GM19238 (cell line): ENCODE data around the gene ZNF837.
"Not testable (repeated sequence)": the region's sequence is repeated elsewhere in the genome, so short reads cannot be mapped to it uniquely, and the experiment has no call there.

Source experiments
- DNase-seq: peaks from one replicate; pipeline ENCODE4 v3.0.0; 2011; ENCODE audit warnings: low spot score; ENCODE audit not compliant: insufficient read length

Gene ZNF837

DNA sequence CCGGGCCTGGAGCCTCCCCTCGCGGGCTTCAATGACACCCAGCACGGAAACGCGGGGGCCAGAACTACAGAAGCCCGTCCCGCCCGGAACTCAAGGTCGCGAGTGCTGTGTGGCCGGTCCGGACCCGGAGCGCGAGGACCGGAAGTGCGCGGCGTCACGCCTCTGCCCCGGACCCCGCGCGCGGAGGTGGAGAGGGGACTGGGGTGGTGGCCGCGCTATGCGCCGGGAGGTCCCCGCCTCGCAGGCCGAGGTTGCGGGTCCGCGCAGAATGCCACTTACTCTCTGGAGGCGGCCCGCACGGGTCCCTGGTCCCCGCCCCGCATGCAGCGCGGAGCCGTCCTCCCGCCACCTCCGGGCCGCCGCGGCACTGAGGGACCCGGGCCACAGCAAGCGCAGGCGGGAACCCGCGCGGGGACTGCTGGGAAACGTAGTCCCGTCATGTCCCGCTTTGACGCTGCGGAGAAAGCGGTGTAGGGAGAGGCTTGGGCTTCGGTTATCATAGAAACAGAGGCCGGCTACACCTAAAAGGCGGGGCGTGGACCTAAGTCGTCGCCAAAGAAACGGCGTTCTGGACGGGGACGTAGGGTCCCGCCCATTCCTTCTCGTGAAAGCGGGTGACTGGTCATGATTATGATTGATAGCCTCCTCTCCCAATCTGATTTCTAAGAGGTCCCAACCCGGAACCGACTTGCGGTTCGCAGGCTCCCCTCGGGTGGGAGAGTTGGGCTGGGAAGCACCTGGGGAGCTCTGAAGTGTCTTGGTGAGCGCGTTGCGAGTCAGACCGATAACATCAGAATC is at the start of gene ZNF837:
ZNF837 (minus strand) TSS at position 369 of the 798 bp plus-strand sequence. CDS start 11,698 bp downstream, outside the sequence.
- peak; percentile 95 for DNase-seq

DNA sequence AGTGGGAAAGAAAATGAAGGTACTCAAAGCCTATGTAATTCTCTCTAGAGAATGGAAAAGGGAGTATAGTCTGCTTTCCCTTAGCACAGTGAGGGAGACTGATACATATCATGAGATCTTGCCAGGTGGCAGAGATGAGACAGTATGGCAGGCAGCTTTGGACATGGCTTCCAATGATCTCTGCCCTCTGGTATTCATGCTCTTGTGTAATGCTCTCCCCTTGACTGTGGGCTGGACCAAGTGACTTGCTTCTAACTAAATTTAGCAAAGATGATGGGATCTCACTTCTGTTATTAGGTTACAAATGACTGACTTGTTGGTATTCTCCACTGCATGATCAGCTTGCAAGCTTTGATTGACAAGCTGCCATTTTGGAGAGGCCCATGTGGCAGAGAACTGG is 48.9 kb upstream of the ZNF837 start:
- DNase-seq: no peak

DNA sequence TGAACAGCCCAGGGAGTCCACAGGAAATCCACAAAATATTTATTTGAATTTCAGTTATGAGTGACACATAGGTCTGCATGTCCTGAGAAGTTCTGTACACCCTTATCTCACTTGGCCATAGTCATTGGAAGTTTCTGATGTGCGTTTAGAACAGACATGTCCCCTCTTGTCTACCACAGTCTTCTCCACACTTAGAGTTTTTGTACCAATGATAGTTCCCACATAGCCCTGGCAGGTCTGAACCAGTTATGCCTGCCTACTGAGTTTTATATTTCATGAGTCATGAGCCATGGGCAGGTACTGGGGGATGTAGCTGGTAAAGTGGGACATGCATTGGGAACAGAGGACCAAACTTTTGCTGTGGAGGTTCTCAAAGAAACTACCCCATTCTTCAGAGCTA is 47.8 kb upstream of the ZNF837 start:
- no peak for DNase-seq

DNA sequence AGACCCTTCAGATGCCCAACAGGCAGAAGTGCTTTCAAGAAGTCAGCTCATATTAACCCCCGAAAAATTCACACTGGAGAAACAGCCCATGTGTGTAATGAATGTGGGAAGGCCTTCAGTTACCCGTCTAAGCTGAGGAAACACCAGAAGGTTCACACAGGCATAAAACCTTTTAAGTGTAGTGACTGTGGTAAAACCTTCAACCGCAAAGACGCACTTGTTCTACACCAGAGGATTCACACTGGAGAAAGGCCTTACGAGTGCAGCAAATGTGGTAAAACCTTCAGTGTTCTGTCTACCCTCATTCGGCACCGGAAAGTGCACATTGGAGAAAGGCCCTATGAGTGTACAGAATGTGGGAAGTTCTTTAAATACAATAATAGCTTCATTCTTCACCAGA is 36.2 kb upstream of the ZNF837 start:
- no peak for DNase-seq

DNA sequence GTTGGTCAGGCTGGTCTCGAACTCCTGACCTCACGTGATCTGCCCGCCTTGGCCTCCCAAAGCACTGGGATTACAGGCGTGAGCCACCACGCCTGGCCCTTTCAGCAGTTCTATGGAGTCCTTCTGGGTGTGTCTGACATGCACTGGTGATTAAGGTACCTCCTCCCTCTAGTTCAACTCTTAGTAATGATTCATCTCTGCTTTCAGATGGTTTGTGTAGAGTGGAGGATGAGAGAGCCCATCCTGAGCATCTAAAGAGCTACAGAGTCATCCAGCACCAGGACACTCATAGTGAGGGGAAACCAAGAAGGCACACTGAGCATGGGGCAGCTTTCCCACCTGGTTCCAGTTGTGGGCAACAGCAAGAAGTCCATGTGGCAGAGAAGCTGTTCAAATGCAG is 35.8 kb upstream of the ZNF837 start:
- DNase-seq: no peak

DNA sequence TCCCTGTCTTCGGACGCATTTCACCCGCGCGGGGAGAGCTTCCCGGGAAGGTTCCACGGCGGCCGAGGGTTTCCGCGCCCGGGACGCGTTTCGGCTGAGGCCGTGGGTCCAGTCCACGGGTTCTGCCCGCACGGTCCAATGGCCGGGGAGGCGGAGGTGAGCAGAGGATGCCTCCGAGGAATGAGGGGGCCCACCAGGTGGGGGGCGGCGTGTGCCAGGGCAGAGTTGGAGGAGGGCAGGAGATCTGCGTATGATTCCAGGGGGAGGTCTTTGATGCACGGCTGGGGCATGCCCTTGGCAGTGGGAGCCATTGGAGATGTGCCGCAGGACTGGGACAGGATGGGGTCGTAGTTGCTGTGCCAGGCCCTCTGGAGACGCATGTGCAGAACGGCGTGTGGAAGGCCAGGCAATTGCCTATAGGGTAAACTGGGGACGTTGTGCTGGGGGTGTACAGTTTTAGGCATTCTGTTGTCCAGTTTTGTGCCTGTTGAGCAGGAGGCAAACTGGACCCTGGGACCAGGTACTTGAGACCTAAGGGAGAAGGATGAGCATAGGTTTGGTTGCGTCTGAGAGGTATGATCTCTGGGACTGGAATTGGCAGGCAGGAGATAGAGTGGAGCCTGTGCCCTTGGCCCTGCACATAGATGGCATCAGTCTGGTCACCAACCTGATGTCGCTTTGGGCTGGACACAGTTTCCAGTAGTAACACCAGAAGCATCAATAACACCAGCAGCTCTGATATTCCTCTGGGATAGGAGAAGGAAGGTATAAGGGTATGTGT is 28.4 kb upstream of the ZNF837 start:
- no peak for DNase-seq

DNA sequence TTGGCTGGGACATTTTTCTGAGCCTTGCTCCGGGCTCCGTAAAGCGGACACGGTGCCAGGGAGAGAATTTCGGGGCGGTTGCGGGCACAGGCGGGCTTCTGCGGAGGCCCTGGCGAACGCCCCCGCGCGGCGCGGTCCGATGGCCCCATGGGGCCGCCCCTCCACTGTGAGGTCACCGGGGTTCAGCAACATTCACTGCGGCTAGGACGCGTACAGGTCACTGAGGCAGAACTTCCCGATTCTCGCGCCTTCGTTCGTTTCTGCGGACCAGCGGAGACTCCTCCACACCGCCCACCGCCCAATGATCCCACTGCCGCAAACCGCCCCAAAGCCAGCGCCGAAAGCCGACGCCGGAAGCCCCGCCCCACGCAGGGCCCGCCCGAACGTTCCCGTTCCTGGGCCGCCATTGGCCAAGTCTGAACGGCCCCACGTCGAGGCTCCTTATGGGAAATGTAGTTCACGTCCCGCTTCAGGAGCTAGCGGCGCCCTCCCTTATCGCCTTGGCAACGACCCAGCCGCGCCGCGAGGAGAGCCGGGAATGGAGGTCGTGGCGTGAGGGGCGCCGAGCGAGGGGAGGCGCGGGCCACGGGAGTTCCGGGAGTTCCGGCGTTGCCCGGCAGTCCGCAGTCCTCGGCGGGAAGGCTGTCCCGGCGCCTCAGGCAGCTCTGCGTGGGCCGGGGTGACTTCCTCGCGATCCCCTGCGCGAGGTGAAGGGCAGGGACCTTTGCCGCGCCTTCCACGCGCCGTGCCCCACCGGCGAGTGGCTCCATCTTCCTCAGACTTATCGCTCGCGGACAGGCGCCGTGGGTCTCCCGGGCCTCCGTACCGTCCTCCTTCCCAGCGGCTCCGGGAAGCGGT is 27.6 kb upstream of the ZNF837 start, which contains the start of gene ZNF584:
ZNF584 (plus strand) TSS at position 498 of the 858 bp plus-strand sequence. CDS start 499 bp downstream, outside the sequence.
- DNase-seq: peak; percentile 95

DNA sequence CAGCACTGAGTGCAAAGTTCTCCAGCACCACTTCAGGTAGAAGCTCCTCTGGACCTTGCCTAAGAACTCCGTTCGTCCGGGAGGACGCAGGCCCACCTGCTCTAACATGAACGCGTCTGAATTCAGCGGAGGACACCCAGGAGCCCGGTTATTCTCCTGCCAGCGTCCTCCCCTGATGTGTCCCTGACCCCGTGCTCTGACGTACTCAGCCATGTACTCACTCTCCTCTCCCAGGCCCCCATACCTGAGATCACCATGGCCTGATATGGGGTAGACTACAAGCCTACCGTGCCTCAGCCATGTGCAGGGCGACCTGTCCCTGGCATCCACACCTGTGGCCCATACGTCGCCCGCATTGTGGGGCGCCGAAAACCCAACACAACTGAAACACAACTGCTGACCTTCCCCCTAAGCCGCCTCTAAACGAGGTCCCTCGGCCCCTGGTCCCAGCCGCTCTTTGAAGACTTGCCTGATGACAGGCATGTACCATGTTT is 26.9 kb upstream of the ZNF837 start:
- no peak for DNase-seq

DNA sequence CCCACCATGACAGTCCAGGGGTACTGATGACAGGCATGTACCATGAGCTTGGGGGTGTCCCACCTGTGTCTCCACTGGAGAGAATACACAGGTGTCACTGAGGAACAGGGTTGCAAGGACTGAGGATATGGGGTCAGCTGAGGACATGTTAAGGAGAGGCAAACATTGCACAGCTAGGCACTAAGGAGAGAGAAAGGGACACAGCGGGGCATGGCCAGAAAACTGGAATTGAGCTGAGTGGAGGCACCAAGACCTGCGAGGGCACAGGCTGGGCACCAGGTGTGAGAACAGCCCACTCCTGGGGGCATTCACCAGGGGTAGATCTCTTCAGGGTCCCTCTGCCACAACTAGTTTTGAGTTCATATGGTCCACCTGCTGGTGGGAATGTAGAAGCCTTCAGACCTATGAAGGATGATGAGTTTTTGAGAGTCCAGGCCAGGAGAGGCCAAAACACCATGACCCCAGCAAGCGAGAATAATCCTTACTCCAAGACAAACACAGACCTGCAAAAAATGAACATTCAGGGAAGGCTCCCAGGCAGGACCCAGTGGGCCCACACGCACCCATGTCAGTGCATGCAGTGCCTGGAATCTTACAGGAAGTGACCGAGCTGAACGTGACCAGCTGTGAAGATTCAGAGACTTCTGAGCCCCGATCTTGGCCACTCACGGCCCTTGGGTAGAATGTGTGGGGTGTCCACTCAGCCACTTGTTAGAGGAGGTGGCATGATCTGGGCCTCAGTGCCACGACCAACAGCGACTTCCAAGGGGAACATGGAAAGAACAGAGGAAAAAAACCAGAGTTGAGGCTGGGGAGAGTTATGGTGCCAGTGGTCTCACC is 26.2 kb upstream of the ZNF837 start:
- no peak for DNase-seq

DNA sequence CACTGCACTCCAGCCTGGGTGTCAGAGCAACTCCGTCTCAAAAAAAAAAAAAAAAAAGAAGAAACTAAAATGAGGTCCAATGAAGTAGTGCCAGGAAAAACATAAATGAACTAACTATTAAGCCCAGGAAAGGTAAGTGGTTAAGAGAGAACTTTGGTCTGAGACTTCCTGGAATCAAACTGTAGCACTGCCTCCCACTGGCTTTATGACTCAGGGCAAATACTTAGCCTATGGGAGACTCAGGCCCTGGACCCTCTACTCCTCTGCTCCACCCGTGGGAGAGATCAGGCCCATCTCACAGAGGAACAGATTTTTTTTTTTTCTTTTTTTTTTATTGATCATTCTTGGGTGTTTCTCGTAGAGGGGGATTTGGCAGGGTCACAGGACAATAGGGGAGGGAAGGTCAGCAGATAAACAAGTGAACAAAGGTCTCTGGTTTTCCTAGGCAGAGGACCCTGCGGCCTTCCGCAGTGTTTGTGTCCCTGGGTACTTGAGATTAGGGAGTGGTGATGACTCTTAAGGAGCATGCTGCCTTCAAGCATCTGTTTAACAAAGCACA is 23.2 kb upstream of the ZNF837 start:
- not testable (repeated sequence) for DNase-seq

DNA sequence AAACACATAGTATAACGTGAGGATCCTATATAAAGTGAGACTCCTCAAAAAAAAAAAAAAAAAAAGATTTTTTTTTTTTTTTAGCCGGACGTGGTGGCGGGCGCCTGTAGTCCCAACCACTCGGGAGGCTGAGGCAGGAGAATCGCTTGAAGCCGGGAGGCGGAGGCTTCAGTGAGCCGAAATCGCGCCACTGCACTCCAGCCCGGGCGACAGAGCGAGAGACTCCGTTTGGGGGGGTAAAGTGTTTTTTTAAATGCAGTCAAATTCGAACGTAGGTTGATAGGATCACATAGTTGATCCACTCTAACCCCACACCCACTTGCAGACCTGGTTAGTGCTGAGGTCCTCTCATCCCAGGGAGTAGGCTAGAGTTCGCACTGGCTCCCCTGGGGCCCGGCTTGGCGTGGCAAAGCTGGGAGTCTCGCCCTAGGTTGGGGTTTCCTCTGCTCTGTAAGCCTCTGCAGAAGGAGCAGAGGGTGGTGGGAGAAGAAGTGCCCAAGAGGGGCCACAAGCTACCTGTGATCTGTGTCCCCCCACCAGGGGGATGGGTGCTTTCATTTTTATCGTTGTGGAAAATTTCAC is 21.1 kb upstream of the ZNF837 start:
- DNase-seq: no peak

DNA sequence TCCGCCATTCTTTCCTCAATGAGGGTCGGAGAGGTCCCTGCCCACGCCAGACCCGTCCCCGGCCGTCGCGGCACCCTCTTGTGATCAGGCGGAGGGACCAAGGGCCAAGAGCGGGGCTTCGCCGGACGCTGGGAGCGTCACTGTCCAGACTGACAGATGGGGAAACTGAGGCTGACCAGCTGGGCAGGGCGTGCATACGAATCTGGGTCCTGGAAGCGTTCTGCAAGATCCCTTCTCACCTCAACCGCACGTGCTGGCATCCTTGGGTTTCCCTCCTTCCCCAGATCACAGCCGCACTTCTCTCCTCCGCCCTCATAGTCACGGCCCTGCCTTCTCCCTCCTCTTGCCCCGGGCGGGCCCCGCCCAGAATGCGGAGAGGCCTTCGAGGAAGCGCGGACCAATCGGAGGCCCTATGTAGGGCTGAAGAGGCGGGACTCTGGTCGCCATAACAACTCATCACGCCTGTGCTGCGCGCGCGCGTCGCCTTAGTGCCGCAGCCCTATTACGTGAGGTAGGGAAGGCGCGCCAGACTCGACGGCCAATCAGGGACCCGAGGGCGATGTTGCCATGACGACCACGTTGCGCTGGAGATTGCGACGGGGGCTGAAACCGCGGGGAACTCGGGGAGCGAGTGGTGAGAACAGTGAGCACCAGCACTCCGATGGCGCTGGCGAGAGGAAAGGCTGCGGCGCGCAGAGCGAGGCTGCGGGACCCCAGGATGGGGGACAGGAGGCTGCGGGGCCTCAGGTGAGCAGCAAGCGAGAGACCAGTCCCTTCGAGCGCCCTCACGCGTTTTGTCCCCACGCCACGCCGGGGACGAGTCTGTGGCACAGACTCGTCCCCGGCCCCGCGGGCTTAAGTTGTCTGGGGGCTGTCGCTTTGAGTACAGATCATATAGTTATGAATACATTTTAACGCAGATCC is 20.3 kb upstream of the ZNF837 start:
- peak; percentile 100 for DNase-seq

DNA sequence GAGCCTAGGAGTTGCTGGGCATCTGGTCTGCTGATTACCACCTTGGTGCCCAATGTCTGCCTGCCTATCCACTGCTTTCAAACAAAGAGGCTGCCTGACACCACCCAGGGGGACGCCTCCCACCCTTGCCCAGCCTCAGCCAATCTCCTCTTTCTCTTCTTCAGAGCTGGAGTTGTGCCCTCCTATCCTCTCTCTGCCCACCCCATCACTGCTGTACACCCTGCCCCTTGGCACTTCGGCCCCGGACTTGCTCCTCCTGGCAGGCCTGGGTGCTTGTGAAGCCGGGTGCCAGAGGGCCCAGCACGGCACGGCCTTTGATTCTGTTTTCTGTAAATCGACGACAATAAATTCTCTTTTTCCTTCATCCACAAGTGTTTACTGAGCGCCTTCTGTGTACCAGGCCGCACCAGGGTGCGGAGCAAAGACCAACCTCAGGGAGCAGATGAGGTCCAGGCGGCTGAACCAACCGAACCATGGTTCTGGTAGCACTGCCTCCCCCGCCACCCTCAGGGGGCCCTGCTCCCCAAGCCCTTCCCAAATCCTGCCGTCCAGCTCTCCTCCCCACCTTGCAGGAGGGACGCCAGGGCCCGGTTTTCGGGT is 19.6 kb upstream of the ZNF837 start:
- no peak for DNase-seq

DNA sequence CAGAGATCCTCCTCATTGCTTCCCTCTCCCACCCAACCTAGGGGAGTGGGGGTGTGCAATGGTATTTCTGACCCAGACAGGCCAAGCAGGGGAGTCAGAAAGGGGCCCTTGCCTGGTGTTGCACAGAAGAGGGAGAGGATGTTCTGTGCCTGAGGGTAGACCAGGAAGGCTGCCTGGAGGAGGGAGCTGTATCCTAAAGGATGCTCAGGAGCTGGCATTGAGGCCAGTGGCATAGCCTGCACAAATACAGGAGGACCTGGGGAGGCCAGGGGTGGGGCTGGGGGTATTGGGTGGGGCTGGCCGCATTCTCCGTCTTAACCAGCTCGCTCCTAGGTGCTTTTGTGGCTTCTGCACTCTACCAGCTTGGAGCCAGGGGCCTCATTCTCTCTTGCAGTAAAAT is 19.1 kb upstream of the ZNF837 start:
- DNase-seq: no peak

DNA sequence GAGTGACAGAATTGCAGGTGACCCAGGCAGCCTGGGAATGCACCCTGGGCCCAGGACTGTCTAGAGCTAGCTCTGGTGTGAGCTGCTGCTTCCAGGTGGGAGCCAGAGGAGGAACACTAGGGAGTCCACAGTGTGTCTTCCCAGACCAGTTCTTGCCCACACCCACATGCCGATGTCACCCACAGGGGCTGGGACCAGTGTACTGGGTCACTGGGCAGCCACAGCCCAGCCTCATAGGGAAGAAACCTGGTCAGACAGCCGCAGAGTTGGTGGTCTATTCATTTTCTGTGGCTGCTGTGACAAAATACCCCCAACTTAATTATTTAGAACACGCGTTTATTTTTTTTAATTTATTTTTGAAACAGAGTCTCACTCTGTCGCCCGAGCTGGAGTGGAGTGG is 17.7 kb upstream of the ZNF837 start:
- no peak for DNase-seq

DNA sequence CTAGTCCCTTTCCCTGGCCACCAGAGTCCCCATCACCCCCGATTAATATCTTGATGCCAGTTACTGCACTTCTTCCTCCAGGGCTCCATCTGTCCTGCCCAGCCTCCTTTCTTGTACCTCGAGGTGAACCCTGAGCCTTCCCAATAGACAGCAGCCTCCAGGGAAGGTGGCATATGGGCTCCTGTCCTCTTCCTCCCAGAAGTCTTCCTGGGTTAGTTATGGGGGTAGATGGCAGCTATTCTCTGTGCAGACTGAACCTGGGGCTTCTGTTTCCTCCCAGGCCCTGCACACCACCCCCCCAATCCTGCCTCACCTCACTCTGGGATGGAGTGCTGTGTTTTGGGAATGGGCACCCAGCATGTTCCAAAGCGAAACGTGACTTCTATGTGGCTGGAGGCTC is 17.3 kb upstream of the ZNF837 start:
- no peak for DNase-seq

DNA sequence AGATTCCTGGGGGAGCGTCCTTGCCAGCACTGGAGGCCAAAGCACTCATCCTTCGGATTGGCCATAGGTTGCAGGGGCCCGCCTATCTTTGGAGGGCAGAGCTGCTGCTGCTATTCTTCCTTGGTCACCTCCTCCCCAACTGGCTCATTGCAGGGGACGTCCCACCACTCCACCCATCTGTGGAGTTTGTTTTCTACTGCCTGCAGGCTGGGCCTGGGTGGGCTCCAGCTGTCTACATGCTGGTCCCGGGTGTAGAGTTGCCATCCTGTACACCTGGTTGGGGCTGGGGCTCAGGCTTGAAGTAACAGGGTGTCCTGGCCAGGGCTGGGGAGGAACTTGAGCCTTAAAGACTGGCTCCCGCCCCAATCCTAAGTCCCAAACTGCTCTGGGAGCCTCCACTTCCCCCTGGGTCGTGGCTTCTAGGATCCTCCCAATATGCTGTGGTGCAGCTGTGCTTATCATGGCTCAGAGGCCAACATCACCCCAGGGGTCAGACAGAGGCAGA is 16.8 kb upstream of the ZNF837 start:
- DNase-seq: no peak
